NT2/D1 (cell line): Measurements from ENCODE around the gene VTN.

Source experiments
- SUZ12 ChIP-seq: IDR thresholded peaks from 2 replicates; pipeline ENCODE4 v1.6.1; 2011; ENCODE audit not compliant: insufficient read length, insufficient read depth; ENCODE audit errors: extremely low read depth
- YY1 ChIP-seq: IDR thresholded peaks from 2 replicates; pipeline ENCODE4 v1.6.1; 2011; ENCODE audit not compliant: insufficient read length, insufficient read depth
- ZNF274 ChIP-seq: IDR thresholded peaks from 2 replicates; pipeline ENCODE4 v1.6.1; 2011; ENCODE audit warnings: mild to moderate bottlenecking, low read depth, low read length

DNA sequence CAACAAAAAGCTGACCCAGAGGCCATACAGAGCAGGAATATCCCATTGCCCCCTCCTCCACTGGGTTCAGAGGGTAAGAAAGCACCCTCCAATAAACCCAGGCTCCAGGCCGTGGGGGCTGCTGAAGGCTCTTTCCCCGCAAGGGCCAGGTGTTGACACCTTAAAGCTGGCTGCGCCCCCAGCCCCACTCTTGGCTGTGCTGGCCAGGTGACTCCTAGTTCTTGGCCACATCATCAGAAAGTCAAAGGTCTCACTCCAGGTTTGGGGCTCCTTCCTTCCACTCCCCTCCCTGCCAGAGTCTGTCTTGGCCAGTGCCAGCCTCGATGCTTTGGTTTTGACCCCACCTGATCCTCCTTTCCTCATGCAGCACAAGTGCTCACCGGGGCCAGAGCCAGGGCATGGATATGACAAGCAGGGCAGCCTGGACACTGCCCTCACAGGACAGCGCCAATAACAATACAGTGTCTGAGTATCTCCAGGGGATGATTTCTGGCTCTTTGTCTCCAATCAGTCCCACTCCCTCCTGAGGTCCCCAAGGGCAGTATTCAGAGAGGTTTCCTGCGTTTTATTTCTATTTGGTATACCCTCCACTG lies 27.7 kb upstream of the VTN start:
- TF ChIP-seq ZNF274 = no peak
- no peak for TF ChIP-seq SUZ12
- TF ChIP-seq YY1 = no peak
